ENCODE results near the gene FADD.
A peak's percentile ranks its signal among the peaks of the same experiment; 100 is the strongest.

FADD gene

GRCh38 chr11:70176940-70177689, 26.0 kb upstream of the FADD start:
- Histone ChIP-seq H3K36me3 (ENCODE audit: low read depth) (no peaks in the 10 kb centered on the region), H3K4me3 (ENCODE audit: severe bottlenecking) (no peak overlapping the region), H3K9me3 (ENCODE audit: severe bottlenecking) (no peaks in the 10 kb centered on the region), H3K27ac (ENCODE audit: poor library complexity, severe bottlenecking) (no peak overlapping the region), H3K27me3 (ENCODE audit: insufficient read depth, poor library complexity, severe bottlenecking) (no peaks in the 10 kb centered on the region), H3K4me1 (ENCODE audit: insufficient read depth, poor library complexity, severe bottlenecking) (no peaks in the 10 kb centered on the region)
- DNase-seq (ENCODE audit: low spot score) (no peak), ATAC-seq (ENCODE audit: low read depth) (no peak)
- TF ChIP-seq, protein P1, sequence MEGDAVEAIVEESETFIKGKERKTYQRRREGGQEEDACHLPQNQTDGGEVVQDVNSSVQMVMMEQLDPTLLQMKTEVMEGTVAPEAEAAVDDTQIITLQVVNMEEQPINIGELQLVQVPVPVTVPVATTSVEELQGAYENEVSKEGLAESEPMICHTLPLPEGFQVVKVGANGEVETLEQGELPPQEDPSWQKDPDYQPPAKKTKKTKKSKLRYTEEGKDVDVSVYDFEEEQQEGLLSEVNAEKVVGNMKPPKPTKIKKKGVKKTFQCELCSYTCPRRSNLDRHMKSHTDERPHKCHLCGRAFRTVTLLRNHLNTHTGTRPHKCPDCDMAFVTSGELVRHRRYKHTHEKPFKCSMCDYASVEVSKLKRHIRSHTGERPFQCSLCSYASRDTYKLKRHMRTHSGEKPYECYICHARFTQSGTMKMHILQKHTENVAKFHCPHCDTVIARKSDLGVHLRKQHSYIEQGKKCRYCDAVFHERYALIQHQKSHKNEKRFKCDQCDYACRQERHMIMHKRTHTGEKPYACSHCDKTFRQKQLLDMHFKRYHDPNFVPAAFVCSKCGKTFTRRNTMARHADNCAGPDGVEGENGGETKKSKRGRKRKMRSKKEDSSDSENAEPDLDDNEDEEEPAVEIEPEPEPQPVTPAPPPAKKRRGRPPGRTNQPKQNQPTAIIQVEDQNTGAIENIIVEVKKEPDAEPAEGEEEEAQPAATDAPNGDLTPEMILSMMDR (IDR thresholded peaks at IDR 0.05; ENCODE audit: poor library complexity, severe bottlenecking) = peak; percentile 53

- ATAC-seq (ENCODE audit: low read depth) (no peak), DNase-seq (ENCODE audit: low spot score) (no peak)
- no peaks in the 10 kb centered on the region for H3K9me3 ChIP-seq (ENCODE audit: severe bottlenecking)
- no peaks in the 10 kb centered on the region for H3K27me3 ChIP-seq (ENCODE audit: insufficient read depth, poor library complexity, severe bottlenecking)
- H3K4me1 ChIP-seq (ENCODE audit: insufficient read depth, poor library complexity, severe bottlenecking) = no peaks in the 10 kb centered on the region
- no peaks in the 10 kb centered on the region for H3K36me3 ChIP-seq (ENCODE audit: low read depth)
- H3K4me3 ChIP-seq (ENCODE audit: severe bottlenecking) = no peak overlapping the region
- no peak overlapping the region for H3K27ac ChIP-seq (ENCODE audit: poor library complexity, severe bottlenecking)
- TF ChIP-seq, protein P1 (IDR thresholded peaks at IDR 0.05; ENCODE audit: poor library complexity, severe bottlenecking) = no peak
These were observed 22.2 kb upstream of the FADD start for GRCh38 chr11:70180906-70181305.

DNA sequence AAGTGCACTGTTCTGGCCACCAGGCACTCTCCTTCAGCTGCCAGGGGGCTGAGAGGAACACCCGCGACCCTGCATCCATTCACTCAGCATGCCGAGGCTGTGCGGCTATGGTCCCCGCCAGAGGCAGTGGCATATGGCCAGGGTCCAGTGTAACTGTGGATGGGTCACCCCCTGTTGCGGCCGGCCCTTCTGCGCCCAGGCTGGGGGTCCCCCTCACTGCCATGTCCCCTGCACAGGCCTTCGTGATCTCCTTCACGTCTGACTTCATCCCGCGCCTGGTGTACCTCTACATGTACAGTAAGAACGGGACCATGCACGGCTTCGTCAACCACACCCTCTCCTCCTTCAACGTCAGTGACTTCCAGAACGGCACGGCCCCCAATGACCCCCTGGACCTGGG, 20.8 kb upstream of the FADD start:
- Histone ChIP-seq H3K4me3 (ENCODE audit: severe bottlenecking) (no peak overlapping the region), H3K4me1 (ENCODE audit: insufficient read depth, poor library complexity, severe bottlenecking) (no peaks in the 10 kb centered on the region), H3K27me3 (ENCODE audit: insufficient read depth, poor library complexity, severe bottlenecking) (no peaks in the 10 kb centered on the region), H3K36me3 (ENCODE audit: low read depth) (no peaks in the 10 kb centered on the region), H3K9me3 (ENCODE audit: severe bottlenecking) (no peaks in the 10 kb centered on the region), H3K27ac (ENCODE audit: poor library complexity, severe bottlenecking) (no peak overlapping the region)
- no peak for ATAC-seq (ENCODE audit: low read depth)
- TF ChIP-seq, protein P1 (IDR thresholded peaks at IDR 0.05; ENCODE audit: poor library complexity, severe bottlenecking) = no peak
- no peak for DNase-seq (ENCODE audit: low spot score)

DNA sequence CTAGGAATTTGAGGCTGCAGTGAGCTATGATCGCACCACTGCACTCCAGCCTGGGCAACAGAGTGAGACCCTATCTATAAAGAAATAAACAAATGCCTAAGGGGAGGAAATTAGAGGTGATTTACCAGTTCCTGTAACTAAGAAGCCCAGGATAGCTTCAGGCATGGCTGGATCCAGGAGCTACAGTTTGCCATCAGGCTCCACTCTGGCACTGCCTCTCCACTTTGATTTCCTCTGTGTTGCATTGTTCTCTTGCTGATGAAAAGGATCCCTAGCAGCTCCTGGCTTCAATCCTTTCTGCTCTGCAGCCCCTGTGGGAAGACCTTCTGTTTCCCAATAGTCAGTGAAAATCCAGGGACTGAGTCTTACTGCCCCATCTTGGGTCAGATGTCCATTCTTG, 20.1 kb upstream of the FADD start:
- TF ChIP-seq, protein P1 (IDR thresholded peaks at IDR 0.05; ENCODE audit: poor library complexity, severe bottlenecking) = no peak
- ATAC-seq (ENCODE audit: low read depth) = no peak
- Histone ChIP-seq H3K4me1 (ENCODE audit: insufficient read depth, poor library complexity, severe bottlenecking) (no peaks in the 10 kb centered on the region), H3K36me3 (ENCODE audit: low read depth) (no peaks in the 10 kb centered on the region), H3K9me3 (ENCODE audit: severe bottlenecking) (no peaks in the 10 kb centered on the region), H3K27ac (ENCODE audit: poor library complexity, severe bottlenecking) (no peak overlapping the region), H3K4me3 (ENCODE audit: severe bottlenecking) (no peak overlapping the region), H3K27me3 (ENCODE audit: insufficient read depth, poor library complexity, severe bottlenecking) (no peaks in the 10 kb centered on the region)
- no peak for DNase-seq (ENCODE audit: low spot score)

- Histone ChIP-seq H3K4me3 (ENCODE audit: severe bottlenecking) (no peak overlapping the region), H3K27ac (ENCODE audit: poor library complexity, severe bottlenecking) (no peak overlapping the region), H3K4me1 (ENCODE audit: insufficient read depth, poor library complexity, severe bottlenecking) (no peaks in the 10 kb centered on the region), H3K36me3 (ENCODE audit: low read depth) (no peaks in the 10 kb centered on the region), H3K27me3 (ENCODE audit: insufficient read depth, poor library complexity, severe bottlenecking) (no peaks in the 10 kb centered on the region), H3K9me3 (ENCODE audit: severe bottlenecking) (no peaks in the 10 kb centered on the region)
- ATAC-seq (ENCODE audit: low read depth) (no peak), DNase-seq (ENCODE audit: low spot score) (no peak)
- TF ChIP-seq, protein P1 (IDR thresholded peaks at IDR 0.05; ENCODE audit: poor library complexity, severe bottlenecking) = no peak
These were observed 19.5 kb upstream of the FADD start for GRCh38 chr11:70183483-70184176.

Data from RWPE2 (cell line).